Cerebellar cortex (tissue), 1 donor: ENCODE measurements around the gene MS4A18.
"Not testable (repeated sequence)": the region's sequence is repeated elsewhere in the genome, so short reads cannot be mapped to it uniquely, and the experiment has no call there.

Source experiments
- DNase-seq: peaks from one replicate; pipeline ENCODE4 v3.0.0-alpha.2; 2015; ENCODE audit warnings: low spot score

The MS4A18 gene

DNA sequence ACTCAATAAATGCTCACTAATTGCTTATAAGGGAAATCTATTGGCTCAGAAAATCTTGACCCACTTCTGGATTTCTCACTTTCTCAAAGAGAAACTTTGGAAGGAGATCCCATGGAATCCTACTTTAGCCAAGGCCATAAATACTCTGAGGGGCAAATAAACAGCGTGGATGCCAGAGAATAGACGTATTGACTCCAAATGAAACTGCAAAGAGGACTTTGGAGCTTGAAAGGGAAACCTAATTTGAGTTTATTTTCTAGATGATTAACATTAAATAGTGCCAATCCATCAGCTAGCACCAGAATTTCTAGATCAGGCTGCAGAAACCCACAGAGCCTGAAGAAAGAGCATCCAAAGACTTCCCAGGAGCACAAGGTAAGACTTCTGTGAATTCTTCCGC lies at the start of gene MS4A18:
Gene MS4A18, plus strand, starts transcription at position 301 of the 400 bp plus-strand sequence.
- DNase-seq: no peak

GRCh38 chr11:60678231-60678630 lies 46.3 kb upstream of the MS4A18 start:
- DNase-seq: not testable (repeated sequence)

- no peak for DNase-seq
These were observed 44.6 kb upstream of the MS4A18 start for GRCh38 chr11:60679879-60680278.

- DNase-seq: no peak
These were observed 43.9 kb upstream of the MS4A18 start for GRCh38 chr11:60680455-60681119.

DNA sequence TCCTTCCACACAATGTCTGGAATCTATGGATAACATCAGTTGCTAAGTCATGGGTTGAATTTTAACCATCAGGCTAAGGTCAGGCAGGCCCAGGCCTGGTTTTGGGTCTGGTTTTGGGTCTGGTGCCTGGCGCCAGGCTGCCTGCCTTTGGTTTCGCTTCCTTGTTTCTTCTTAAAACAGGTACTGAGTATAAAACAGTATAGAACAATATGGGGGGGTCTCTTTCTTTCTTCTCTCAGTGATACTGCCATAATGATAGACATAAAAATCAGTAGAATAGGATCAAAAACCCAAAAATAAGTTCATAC lies 40.0 kb upstream of the MS4A18 start:
- not testable (repeated sequence) for DNase-seq

GRCh38 chr11:60691661-60692060 lies 32.9 kb upstream of the MS4A18 start:
- DNase-seq: no peak

- no peak for DNase-seq
These were observed 25.2 kb upstream of the MS4A18 start, which contains the start of gene MS4A8 for GRCh38 chr11:60699284-60699691. TSS of gene MS4A8 (plus strand) at chr11:60699612. CDS start at chr11:60700861, 1,249 bp downstream.

GRCh38 chr11:60699936-60700335 lies 24.6 kb upstream of the MS4A18 start:
- DNase-seq: no peak

GRCh38 chr11:60700689-60701468 lies 23.6 kb upstream of the MS4A18 start:
- DNase-seq: peak; percentile 7

DNA sequence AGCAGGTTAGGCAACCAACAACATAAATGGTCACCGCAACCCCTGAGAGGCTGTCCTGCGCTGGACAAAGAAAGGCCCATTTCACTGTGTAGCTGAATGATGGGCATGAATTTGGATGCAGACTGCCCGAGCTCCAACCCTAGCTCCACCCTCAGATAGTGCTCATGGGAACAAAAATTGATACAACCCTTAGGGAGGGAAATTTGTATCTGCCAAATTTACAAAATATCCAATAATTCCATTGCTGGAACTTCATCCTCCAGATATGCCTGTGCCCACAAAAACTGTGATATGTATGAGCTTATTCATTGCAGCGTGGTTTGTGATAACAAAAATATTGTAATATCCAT lies 23.1 kb upstream of the MS4A18 start:
- DNase-seq: no peak

DNA sequence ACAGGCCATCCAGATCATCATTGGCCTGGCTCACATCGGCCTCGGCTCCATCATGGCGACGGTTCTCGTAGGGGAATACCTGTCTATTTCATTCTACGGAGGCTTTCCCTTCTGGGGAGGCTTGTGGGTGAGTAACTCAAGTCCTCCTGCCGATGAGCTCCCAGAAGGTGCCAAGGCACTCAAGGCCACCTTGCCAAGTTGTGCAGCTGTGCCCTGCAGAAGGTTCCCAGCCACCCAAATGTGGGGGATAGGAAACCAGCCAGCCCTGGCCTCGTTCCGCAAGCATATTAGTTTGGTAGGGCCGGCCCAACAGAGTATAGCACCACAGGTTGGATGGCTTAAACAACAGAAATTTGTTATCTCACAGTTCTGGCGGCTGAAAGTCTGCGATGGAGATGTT lies 21.1 kb upstream of the MS4A18 start:
- no peak for DNase-seq

- DNase-seq: no peak
These were observed 18.6 kb upstream of the MS4A18 start for GRCh38 chr11:60705895-60706294.

DNA sequence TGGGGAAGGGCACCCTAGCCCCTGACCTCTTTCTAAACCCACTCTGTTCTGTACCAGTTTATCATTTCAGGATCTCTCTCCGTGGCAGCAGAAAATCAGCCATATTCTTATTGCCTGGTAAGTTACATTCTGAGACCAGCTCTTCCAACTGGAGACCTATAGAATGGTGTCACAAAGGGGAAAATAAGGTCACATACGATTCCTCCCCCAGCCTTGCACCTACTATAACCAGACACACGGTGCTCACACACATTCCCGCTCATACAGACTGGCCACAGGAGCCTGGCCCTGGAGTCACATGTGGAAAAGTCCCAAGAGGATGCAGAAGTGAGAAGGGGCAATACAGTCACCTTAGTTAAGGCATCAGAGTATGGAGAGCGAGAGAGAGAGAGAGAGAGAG lies 17.6 kb upstream of the MS4A18 start:
- no peak for DNase-seq

DNA sequence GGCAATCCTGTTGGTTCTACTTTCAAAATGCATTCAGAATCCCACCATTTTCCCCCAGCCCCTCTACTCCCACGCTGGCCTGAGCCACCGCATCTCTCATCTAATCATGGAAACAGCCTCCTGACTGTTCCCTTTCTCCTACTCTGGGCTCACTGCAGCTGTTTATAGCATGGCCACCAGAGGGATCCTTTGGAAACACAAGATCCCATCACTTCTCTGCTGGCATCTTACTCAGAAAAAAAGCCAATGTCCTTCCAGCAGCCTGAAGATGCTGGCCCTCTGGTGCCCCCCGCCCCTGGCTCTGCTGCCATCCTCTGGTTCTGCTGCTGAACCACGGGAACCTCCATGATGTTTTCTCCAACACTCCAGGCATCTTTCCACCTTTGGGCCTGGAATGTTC lies 14.0 kb upstream of the MS4A18 start:
- peak; percentile 2 for DNase-seq

GRCh38 chr11:60711276-60711675 lies 13.2 kb upstream of the MS4A18 start:
- no peak for DNase-seq

DNA sequence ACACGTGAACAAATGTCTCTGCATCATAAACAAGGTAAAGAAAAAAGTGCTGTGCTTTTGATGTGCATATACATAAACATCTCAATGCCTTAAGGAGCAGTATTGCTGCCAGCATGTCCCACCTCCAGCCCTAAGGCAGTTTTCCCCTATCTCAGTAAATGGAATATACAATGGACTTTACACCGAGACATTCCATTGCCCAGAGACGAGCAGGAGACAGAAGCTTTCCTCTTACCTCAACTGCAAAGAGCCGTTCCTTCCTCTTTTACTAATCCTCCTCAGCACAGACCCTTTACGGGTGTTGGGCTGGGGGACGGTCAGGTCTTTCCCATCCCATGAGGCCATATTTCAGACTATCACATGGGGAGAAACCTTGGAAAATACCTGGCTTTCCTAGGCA lies 11.1 kb upstream of the MS4A18 start:
- DNase-seq: not testable (repeated sequence)

DNA sequence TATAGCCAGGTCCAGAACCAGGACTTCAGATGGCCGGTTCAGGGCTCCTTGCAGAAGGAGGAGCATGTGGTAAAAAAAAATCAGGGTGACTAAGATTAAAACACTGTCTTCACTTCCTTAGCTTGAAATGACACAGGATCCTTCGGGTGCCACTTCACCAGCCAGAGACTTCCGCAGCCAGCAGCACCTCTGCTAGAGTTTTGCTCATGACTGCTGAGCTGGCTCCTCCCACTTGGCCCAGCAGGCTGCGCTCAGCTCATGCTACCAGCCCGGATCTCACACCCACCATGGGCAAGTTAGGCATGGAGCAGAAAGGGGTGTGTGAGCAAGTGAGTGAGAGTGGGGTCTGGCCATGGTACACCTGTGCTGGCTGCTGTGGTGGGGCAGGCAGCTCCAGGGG lies 6.6 kb upstream of the MS4A18 start:
- DNase-seq: no peak

DNA sequence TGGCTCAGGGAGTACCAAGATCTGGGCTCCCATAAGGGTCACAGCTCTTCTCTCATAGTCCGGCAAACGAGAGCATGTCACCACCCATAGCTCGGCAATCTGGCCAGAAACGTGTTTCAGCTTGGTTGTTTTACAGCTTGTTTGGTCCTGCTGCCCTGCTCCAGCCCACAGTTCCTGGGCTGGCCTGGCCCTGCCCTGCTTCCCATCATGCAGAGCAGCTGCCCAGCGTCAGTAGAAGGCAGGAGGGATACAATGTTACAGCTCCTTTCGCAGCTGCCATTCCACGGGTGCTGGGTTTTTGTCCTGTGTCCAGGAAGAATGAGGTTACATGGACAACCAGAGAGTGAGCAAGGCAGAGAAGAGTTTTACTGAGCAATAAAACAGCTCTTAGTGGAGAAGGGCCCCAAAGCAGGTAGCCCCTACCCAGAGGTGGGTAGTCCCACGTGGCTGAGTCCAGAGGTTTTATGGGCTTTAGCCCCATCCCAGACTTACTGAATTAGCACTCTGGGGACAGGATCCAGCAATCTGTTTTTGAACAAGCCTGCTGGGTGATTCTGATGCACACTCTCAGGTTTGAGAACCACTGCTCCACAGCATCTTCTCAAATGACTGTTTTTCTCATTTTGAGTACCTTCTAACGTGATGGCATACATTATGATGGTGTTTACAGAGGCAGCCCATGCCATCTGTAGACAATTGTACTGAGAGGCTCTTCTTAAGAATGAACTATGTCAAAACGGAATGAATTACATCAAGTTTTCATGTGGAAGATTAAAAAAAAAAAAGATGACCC lies 5.8 kb upstream of the MS4A18 start:
- no peak for DNase-seq

DNA sequence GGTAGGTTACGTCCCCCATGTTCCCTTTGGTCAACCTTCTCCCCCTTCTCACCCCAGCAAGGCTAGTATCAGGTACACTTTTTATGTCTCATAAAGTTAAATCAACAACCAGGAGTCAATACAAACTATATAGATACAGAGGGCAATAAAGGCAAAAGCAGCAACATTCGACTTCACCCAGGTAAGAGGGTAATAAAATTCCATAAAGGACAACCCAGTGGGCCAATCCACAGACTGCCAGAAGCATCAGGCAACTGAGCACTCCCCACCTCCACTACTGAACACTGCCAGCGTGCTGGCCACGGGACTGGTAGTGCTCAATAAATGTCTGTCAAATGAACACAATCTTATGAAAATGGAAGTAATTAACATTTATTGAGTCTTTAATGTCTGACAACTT lies 5.1 kb upstream of the MS4A18 start:
- no peak for DNase-seq

- DNase-seq: no peak
These were observed 4.1 kb upstream of the MS4A18 start for GRCh38 chr11:60720460-60720859.

DNA sequence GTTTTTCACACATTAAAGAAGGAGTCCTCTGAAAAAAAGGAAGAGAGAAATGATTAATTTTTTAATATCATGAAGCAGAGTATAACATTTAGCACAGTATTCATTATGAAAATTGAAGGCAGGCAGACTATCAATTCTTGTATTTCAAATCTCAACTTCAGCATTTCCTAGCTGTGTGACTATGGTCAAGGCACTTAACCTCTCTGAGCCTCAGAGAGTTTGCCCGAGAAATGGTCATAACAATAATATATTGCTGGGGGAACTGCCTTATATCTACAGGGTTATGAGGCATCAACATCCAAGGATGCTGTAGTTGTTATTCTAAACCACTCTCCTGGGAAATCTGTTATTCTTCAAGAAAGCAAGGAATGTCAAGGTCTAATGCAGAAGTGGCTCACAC lies 1.1 kb downstream of the MS4A18 start:
- no peak for DNase-seq

GRCh38 chr11:60731586-60731985 lies 7.1 kb downstream of the MS4A18 start:
- DNase-seq: no peak

GRCh38 chr11:60734279-60734678 lies 9.8 kb downstream of the MS4A18 start:
- DNase-seq: no peak
